GM10847 (cell line): ENCODE results near the gene SGTB.

Experiments used
- POLR2A ChIP-seq: IDR thresholded peaks from 2 replicates; pipeline ENCODE4 v1.6.1; 2011; ENCODE audit not compliant: insufficient read length; ENCODE audit errors: extremely low read depth

Gene SGTB

GRCh38 chr5:65625743-65626142 lies 96.2 kb downstream of the SGTB start:
- TF ChIP-seq POLR2A = no peak

GRCh38 chr5:65624571-65625555 lies 97.0 kb downstream of the SGTB start, which contains the start of the genes SHLD3 and TRAPPC13:
Gene SHLD3, plus strand, starts transcription at chr5:65625027. Its CDS starts 4,561 bp downstream, at chr5:65629588.
Gene TRAPPC13, plus strand, starts transcription at chr5:65625027. Its CDS starts 34 bp downstream, at chr5:65625061.
- TF ChIP-seq POLR2A = no peak

GRCh38 chr5:65624025-65624570 lies 97.8 kb downstream of the SGTB start, which contains the start of gene TRIM23:
Gene TRIM23, minus strand, starts transcription at chr5:65624333. Its CDS starts 59 bp downstream, at chr5:65624274.
- TF ChIP-seq POLR2A = peak; percentile 64

- TF ChIP-seq POLR2A = no peak
These were observed 98.4 kb downstream of the SGTB start for GRCh38 chr5:65623482-65623881.

GRCh38 chr5:65620021-65620420 lies 101.9 kb downstream of the SGTB start:
- no peak for TF ChIP-seq POLR2A
